Activated CD8-positive, alpha-beta T cell treated with anti-CD3 and anti-CD28 coated beads, Interleukin-2, amount 10 ng/mL, durations not matched to agents 7 days and 5 days (primary cell): ENCODE data around the gene SYNGR3. TPM values are rescaled to one million over a fixed set of nuclear protein-coding genes. Genes with fewer than 3 reads are reported as not detected.
"Not testable (repeated sequence)": the region's sequence is repeated elsewhere in the genome, so short reads cannot be mapped to it uniquely, and the experiment has no call there.

Experiments used
- ATAC-seq: fragments of 150-1000 bp; cut with Tn5 transposase; one replicate; pipeline ENCODE4 v1.10.0; 2021; ENCODE audit warnings: moderate library complexity
- CTCF ChIA-PET: fragments of 350-600 bp; sonication (Branson Sonifier 250); formaldehyde crosslinking; loops from one replicate; lab custom pipeline; 2021; ENCODE audit warnings: antibody characterized with exemption; lab: Charles Lee
- POLR2A ChIA-PET: fragments of 350-600 bp; sonication (Branson Sonifier 250); formaldehyde crosslinking; loops from one replicate; lab custom pipeline; 2021; ENCODE audit warnings: antibody characterized with exemption; lab: Charles Lee
- DNase-seq: peaks from one replicate; pipeline ENCODE4 v3.0.0-alpha.2; 2020
- H3K27ac Mint-ChIP-seq: one replicate; pipeline ENCODE4 v1.8.0; 2021; ENCODE audit warnings: mild to moderate bottlenecking, mixed read lengths
- H3K27me3 Mint-ChIP-seq: one replicate; pipeline ENCODE4 v1.8.0; 2021; ENCODE audit warnings: low read depth, mixed read lengths
- H3K36me3 Mint-ChIP-seq: one replicate; pipeline ENCODE4 v1.8.0; 2021; ENCODE audit warnings: low read depth, mixed read lengths
- H3K4me1 Mint-ChIP-seq: one replicate; pipeline ENCODE4 v1.8.0; 2021; ENCODE audit warnings: low read depth, mixed read lengths
- H3K4me3 Mint-ChIP-seq: one replicate; pipeline ENCODE4 v1.8.0; 2021; ENCODE audit warnings: mild to moderate bottlenecking, mixed read lengths
- H3K9me3 Mint-ChIP-seq: one replicate; pipeline ENCODE4 v1.8.0; 2022; ENCODE audit warnings: mixed read lengths; ENCODE audit not compliant: insufficient read depth
- total RNA-seq, 2 experiments: library from RNA; stranded (reverse); gene quantifications; one replicate each; pipeline ENCODE4 v1.2.3, GENCODE V29; 2021

The SYNGR3 gene
- total RNA-seq, 2 experiments from 2014 or later: 2.6 to 3.4 TPM

- no peaks in the 10 kb centered on the region for H3K9me3 Mint-ChIP-seq
- peaks cover 28% of the 10 kb centered on the region for H3K4me1 Mint-ChIP-seq
- DNase-seq: no peak
- POLR2A ChIA-PET: interaction anchor here (0.9 kb wide), 1 partner anchor 18 kb away, joined by 3 read pairs; no protein-coding TSS in a partner anchor
- ATAC-seq: peak; percentile 21
- H3K27me3 Mint-ChIP-seq: peaks cover 25% of the 10 kb centered on the region
- H3K36me3 Mint-ChIP-seq: no peaks in the 10 kb centered on the region
- CTCF ChIA-PET: interaction anchor here (0.9 to 2.1 kb wide), 3 partner anchors 11 to 126 kb away, joined by 3 to 9 read pairs (median 3); no protein-coding TSS in a partner anchor
- peak overlapping the region; percentile 58 for H3K4me3 Mint-ChIP-seq
- no peak overlapping the region for H3K27ac Mint-ChIP-seq
These were observed 37.5 kb downstream of the SYNGR3 start for GRCh38 chr16:2027024-2028010.

- Mint-ChIP-seq H3K9me3 (no peaks in the 10 kb centered on the region), H3K27me3 (peaks cover 22% of the 10 kb centered on the region), H3K27ac (no peak overlapping the region), H3K36me3 (no peaks in the 10 kb centered on the region), H3K4me3 (no peak overlapping the region), H3K4me1 (peaks cover 22% of the 10 kb centered on the region)
- ATAC-seq (no peak), DNase-seq (no peak)
- ChIA-PET POLR2A (interaction anchor here (0.9 kb wide), 2 partner anchors 19 to 125 kb away, joined by 3 read pairs; no protein-coding TSS in a partner anchor), CTCF (interaction anchor here (0.9 to 2.1 kb wide), 3 partner anchors 12 to 125 kb away, joined by 3 to 9 read pairs (median 3); no protein-coding TSS in a partner anchor)
These were observed 38.4 kb downstream of the SYNGR3 start for GRCh38 chr16:2028146-2028545.

- Mint-ChIP-seq H3K4me1 (peaks cover 18% of the 10 kb centered on the region), H3K27ac (no peak overlapping the region), H3K4me3 (no peak overlapping the region), H3K9me3 (no peaks in the 10 kb centered on the region), H3K27me3 (peaks cover 22% of the 10 kb centered on the region), H3K36me3 (no peaks in the 10 kb centered on the region)
- POLR2A ChIA-PET: interaction anchor here (0.9 kb wide), 1 partner anchor 125 kb away, joined by 3 read pairs; no protein-coding TSS in a partner anchor
- CTCF ChIA-PET: interaction anchor here (1.4 to 2.1 kb wide), 2 partner anchors 112 to 124 kb away, joined by 3 to 9 read pairs; no protein-coding TSS in a partner anchor
- no peak for DNase-seq
- no peak for ATAC-seq
These were observed 39.0 kb downstream of the SYNGR3 start for GRCh38 chr16:2028620-2029220.

GRCh38 chr16:2029350-2029749 lies 39.6 kb downstream of the SYNGR3 start:
- ChIA-PET CTCF (no interaction called here), POLR2A (no interaction called here)
- DNase-seq (no peak), ATAC-seq (no peak)
- Mint-ChIP-seq H3K4me3 (no peak overlapping the region), H3K36me3 (no peaks in the 10 kb centered on the region), H3K27me3 (peaks cover 22% of the 10 kb centered on the region), H3K9me3 (no peaks in the 10 kb centered on the region), H3K4me1 (peaks cover 13% of the 10 kb centered on the region), H3K27ac (no peak overlapping the region)

- no peaks in the 10 kb centered on the region for H3K36me3 Mint-ChIP-seq
- POLR2A ChIA-PET: no interaction called here
- H3K9me3 Mint-ChIP-seq: no peaks in the 10 kb centered on the region
- no peak for ATAC-seq
- CTCF ChIA-PET: interaction anchor here (0.8 kb wide), 1 partner anchor 110 kb away, joined by 4 read pairs; no protein-coding TSS in a partner anchor
- H3K4me3 Mint-ChIP-seq: no peak overlapping the region
- H3K27me3 Mint-ChIP-seq: peaks cover 22% of the 10 kb centered on the region
- DNase-seq: no peak
- H3K4me1 Mint-ChIP-seq: peaks cover 12% of the 10 kb centered on the region
- H3K27ac Mint-ChIP-seq: no peak overlapping the region
These were observed 40.3 kb downstream of the SYNGR3 start for GRCh38 chr16:2030036-2030435.

GRCh38 chr16:2031081-2031577 lies 41.4 kb downstream of the SYNGR3 start:
- Mint-ChIP-seq H3K4me3 (no peak overlapping the region), H3K27me3 (peaks cover 14% of the 10 kb centered on the region), H3K36me3 (no peaks in the 10 kb centered on the region), H3K27ac (no peak overlapping the region), H3K4me1 (peaks cover 8% of the 10 kb centered on the region), H3K9me3 (no peaks in the 10 kb centered on the region)
- DNase-seq: no peak
- POLR2A ChIA-PET: no interaction called here
- CTCF ChIA-PET: no interaction called here
- no peak for ATAC-seq

- no peaks in the 10 kb centered on the region for H3K36me3 Mint-ChIP-seq
- ATAC-seq: no peak
- H3K27ac Mint-ChIP-seq: peak overlapping the region; percentile 39
- ChIA-PET POLR2A (interaction anchor here (0.8 kb wide), 2 partner anchors 24 to 122 kb away, joined by 3 read pairs; no protein-coding TSS in a partner anchor), CTCF (interaction anchor here (1.2 kb wide), 1 partner anchor 108 kb away, joined by 6 read pairs; no protein-coding TSS in a partner anchor)
- H3K9me3 Mint-ChIP-seq: no peaks in the 10 kb centered on the region
- peaks cover 5% of the 10 kb centered on the region for H3K4me1 Mint-ChIP-seq
- no peak overlapping the region for H3K4me3 Mint-ChIP-seq
- DNase-seq: no peak
- peaks cover 11% of the 10 kb centered on the region for H3K27me3 Mint-ChIP-seq
These were observed 42.7 kb downstream of the SYNGR3 start for GRCh38 chr16:2032285-2033056.

- no peak for DNase-seq
- H3K4me3 Mint-ChIP-seq: peak overlapping the region; percentile 36
- H3K27ac Mint-ChIP-seq: no peak overlapping the region
These were observed 43.5 kb downstream of the SYNGR3 start for GRCh38 chr16:2033057-2033908.

GRCh38 chr16:2033909-2034695 lies 44.3 kb downstream of the SYNGR3 start:
- H3K4me1 Mint-ChIP-seq, H3K27ac Mint-ChIP-seq, H3K9me3 Mint-ChIP-seq, ATAC-seq, DNase-seq, POLR2A ChIA-PET, CTCF ChIA-PET, H3K36me3 Mint-ChIP-seq, H3K27me3 Mint-ChIP-seq: not testable (repeated sequence)
- peak overlapping the region; percentile 36 for H3K4me3 Mint-ChIP-seq

More at GRCh38 chr16:2033057-2033908, 43.5 kb downstream of the SYNGR3 start:
- H3K27me3 Mint-ChIP-seq: peaks cover 3% of the 10 kb centered on the region
- CTCF ChIA-PET: interaction anchor here (1.2 kb wide), 1 partner anchor 107 kb away, joined by 6 read pairs; no protein-coding TSS in a partner anchor
- POLR2A ChIA-PET: no interaction called here
- ATAC-seq: no peak
- peaks cover 3% of the 10 kb centered on the region for H3K4me1 Mint-ChIP-seq
- H3K9me3 Mint-ChIP-seq: no peaks in the 10 kb centered on the region
- no peaks in the 10 kb centered on the region for H3K36me3 Mint-ChIP-seq
